Epithelial cell of alveolus of lung (primary cell): ENCODE measurements around the gene C11orf21. TPM values are rescaled to one million over a fixed set of nuclear protein-coding genes. Genes with fewer than 3 reads are reported as not detected.

Source experiments
- total RNA-seq: library from RNA; depleted of rRNA; stranded (reverse); fragments of >200 nt; gene quantifications from 2 replicates; pipeline ENCODE4 v1.2.1, GENCODE V29; 2015

The C11orf21 gene
- total RNA-seq, result not detected in 2 replicates

DNA sequence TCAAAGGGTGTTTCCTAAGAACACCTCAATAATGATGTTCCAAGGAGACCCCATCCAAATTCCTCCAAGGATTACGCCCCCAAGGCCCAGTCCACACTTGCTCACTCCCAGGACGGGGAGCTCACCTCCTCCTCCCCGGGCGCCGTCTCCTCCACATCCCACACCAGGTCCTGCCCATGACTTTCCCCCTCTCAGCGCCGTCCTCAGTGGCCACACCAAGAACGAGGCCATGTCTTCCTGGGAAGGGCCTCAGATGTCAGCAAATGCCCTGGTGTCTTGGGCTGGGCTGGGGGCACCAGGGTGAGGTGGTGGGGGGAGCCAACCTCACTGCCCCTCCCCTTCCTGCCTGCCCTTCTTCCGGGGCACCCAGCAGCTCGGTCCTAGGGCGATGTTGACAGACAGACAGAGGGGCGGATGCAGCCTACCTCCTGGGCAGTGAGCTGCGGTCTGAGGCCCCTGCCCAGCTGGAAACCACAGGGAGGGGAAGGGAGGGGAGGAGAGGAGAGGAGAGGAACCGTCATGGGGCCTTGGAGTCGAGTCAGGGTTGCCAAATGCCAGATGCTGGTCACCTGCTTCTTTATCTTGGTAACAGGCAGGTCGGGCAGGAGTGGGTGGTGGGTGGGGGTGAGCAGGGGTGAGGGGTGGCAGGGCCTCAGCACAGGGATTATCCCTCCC, at the start of gene C11orf21, which contains the start of gene TSPAN32:
C11orf21 (minus strand) TSS at position 288 of the 675 bp plus-strand sequence; CDS start at position 178, 110 bp downstream.
TSPAN32 (plus strand) TSS at position 383 of the 675 bp plus-strand sequence; CDS start at position 520, 137 bp downstream.

DNA sequence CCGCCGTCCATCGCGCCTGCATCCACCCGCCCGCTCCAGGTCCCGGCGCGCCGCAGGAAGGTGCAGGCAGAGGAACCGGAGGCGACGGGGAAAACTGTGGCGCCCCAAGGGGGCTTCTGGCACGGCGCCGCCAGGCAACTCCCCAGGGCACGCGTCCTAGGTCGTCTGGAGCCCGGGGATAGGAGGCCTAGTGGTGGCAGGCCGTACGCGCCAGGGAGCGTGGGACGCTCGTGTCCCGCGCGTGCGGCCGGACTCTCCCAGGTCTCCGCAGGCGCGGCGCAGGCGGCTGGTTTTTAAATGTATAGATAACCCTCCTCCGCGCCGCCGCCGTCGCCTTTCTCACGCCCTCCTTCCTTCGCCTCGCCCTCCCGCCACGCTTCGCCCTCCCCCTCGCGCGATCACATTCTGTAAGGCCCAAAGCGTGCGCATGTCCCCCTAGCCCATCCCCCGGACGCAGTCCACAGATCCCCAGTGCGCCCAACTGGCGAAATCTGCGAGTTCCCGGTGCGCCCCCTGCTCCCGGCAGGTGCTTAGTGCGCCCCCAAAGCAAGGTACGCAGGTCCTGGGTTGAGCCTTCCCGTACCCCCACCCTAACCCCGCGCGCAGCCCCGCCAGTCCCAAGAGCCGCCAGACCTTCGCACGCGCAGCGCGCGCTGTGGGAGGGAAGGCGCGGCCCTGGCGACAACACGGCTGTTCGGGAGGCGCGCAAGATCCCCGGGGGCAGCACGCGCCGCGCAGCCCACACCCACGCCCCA, 31.2 kb downstream of the C11orf21 start, which contains the start of gene ASCL2:
ASCL2 (minus strand) TSS at position 267 of the 755 bp plus-strand sequence; CDS start at position 11, 256 bp downstream.

Other genes with a start within 250 kb of the C11orf21 start
- 24.2 and 42.0 TPM in 2 replicates for gene IGF2, start 162.5 kb downstream of the C11orf21 start, total RNA-seq
- gene INS, start 140.7 kb downstream of the C11orf21 start, total RNA-seq, result not detected in 2 replicates
- not detected in 2 replicates for gene TH, start 130.1 kb downstream of the C11orf21 start, total RNA-seq
- 1.2 TPM in 1 of 2 replicates, not detected in the other for gene ASCL2, start 31.3 kb downstream of the C11orf21 start, total RNA-seq
- gene TSPAN32, start 95 bp upstream of the C11orf21 start, total RNA-seq, result 1.3 TPM in 1 of 2 replicates, not detected in the other
- 339 and 599 TPM in 2 replicates for gene CD81, start 75.4 kb upstream of the C11orf21 start, total RNA-seq
- gene TSSC4, start 98.8 kb upstream of the C11orf21 start, total RNA-seq, result 33.9 and 45.5 TPM in 2 replicates
- not detected in 2 replicates for gene TRPM5, start 142.6 kb upstream of the C11orf21 start, total RNA-seq
- 0.13 TPM in 1 of 2 replicates, not detected in the other for gene KCNQ1, start 143.1 kb upstream of the C11orf21 start, total RNA-seq